H1 (cell line): ENCODE measurements around the gene DTX4. TPM values are rescaled to one million over a fixed set of nuclear protein-coding genes. Genes with fewer than 3 reads are reported as not detected.

Experiments
- CTCF ChIA-PET: fragments of 300-600 bp; sonication (Branson Sonifier 250); formaldehyde crosslinking; loops from one replicate; lab custom pipeline; 2021; ENCODE audit not compliant: partially characterized antibody; lab: Charles Lee
- POLR2A ChIA-PET: fragments of 300-600 bp; sonication (Branson Sonifier 250); formaldehyde crosslinking; loops from one replicate; lab custom pipeline; 2021; ENCODE audit warnings: inconsistent platforms; ENCODE audit not compliant: partially characterized antibody; lab: Charles Lee
- DNase-seq, 2 experiments: peaks; one replicate each; pipeline versions ENCODE4 v3.0.0 to v3.0.0-alpha.2; 2010 to 2022; ENCODE audit warnings: low spot score in 2 of 2, low read depth in 1 of 2, mixed read lengths in 1 of 2
- FAIRE-seq: peaks from 2 replicates; lab custom pipeline; 2011; peaks lifted over from hg19 to GRCh38; lab: Jason Lieb, UNC
- H2AFZ ChIP-seq: 2 replicates; pipeline ENCODE4 v1.8.1; 2012; ENCODE audit warnings: low read length, inconsistent platforms
- H2AK5ac ChIP-seq: 2 replicates; pipeline ENCODE4 v1.6.1; 2013; ENCODE audit warnings: low read depth, low read length
- H2BK120ac ChIP-seq: replicated peaks from 2 replicates; pipeline ENCODE3; 2013; ENCODE audit warnings: low read depth, low read length, inconsistent platforms
- H2BK12ac ChIP-seq: 2 replicates; pipeline ENCODE4 v1.6.1; 2013; ENCODE audit warnings: low read depth, low read length
- H2BK15ac ChIP-seq: 2 replicates; pipeline ENCODE4 v1.6.1; 2013; ENCODE audit warnings: low read length
- H2BK20ac ChIP-seq: 2 replicates; pipeline ENCODE4 v1.6.1; 2013; ENCODE audit warnings: low read length
- H2BK5ac ChIP-seq: 2 replicates; pipeline ENCODE4 v1.6.1; 2013; ENCODE audit warnings: low read depth, low read length
- H3K14ac ChIP-seq: 2 replicates; pipeline ENCODE4 v1.6.1; 2013; ENCODE audit warnings: inconsistent platforms; ENCODE audit not compliant: insufficient read length
- H3K18ac ChIP-seq: 2 replicates; pipeline ENCODE4 v1.6.1; 2013; ENCODE audit warnings: low read length; ENCODE audit errors: extremely low read depth
- H3K23ac ChIP-seq: 2 replicates; pipeline ENCODE4 v1.6.1; 2013; ENCODE audit warnings: inconsistent platforms; ENCODE audit not compliant: insufficient read length
- H3K23me2 ChIP-seq: 2 replicates; pipeline ENCODE4 v1.6.1; 2013; ENCODE audit warnings: low read depth, low read length
- H3K27ac ChIP-seq: 2 replicates; pipeline ENCODE4 v1.6.1; 2011; ENCODE audit warnings: low read depth, low read length, inconsistent platforms
- H3K27me3 ChIP-seq, 4 experiments: replicated peaks in 1 of 4; 1 replicate in 1 of 4; 2 replicates in 3 of 4; pipeline versions ENCODE4 v1.6.1 to v1.8.1; 2011 to 2013; ENCODE audit warnings: low read length in 3 of 4, mild to moderate bottlenecking in 3 of 4, inconsistent platforms in 2 of 4, mixed read lengths in 2 of 4, moderate library complexity in 1 of 4; ENCODE audit not compliant: control insufficient read depth in 3 of 4, insufficient read depth in 3 of 4; ENCODE audit errors: extremely low read depth in 1 of 4
- H3K36me3 ChIP-seq, 4 experiments: 2 replicates each; pipeline versions ENCODE4 v1.6.1 to v1.8.1; 2011 to 2013; ENCODE audit warnings: mild to moderate bottlenecking in 4 of 4, low read length in 3 of 4, moderate library complexity in 2 of 4, control low read depth in 1 of 4, inconsistent platforms in 1 of 4; ENCODE audit not compliant: insufficient read depth in 4 of 4, control insufficient read depth in 2 of 4
- H3K4ac ChIP-seq: replicated peaks from 2 replicates; pipeline ENCODE3; 2013; ENCODE audit warnings: low read length, low read depth, mixed read lengths, inconsistent platforms; ENCODE audit not compliant: insufficient read length
- H3K4me1 ChIP-seq, 4 experiments: replicated peaks in 1 of 4; 1 replicate in 1 of 4; 2 replicates in 3 of 4; pipeline versions ENCODE4 v1.6.1 to v1.8.1; 2011 to 2013; ENCODE audit warnings: low read length in 3 of 4, inconsistent platforms in 2 of 4, mixed read lengths in 1 of 4; ENCODE audit not compliant: insufficient read depth in 4 of 4, control insufficient read depth in 3 of 4
- H3K4me2 ChIP-seq, 2 experiments: 2 replicates each; pipeline versions ENCODE4 v1.6.1 to v1.8.1; 2011 to 2013; ENCODE audit warnings: low read depth in 2 of 2, low read length in 2 of 2, control low read depth in 1 of 2, inconsistent platforms in 1 of 2, mild to moderate bottlenecking in 1 of 2; ENCODE audit not compliant: insufficient read depth in 1 of 2
- H3K4me3 ChIP-seq, 4 experiments: fragments of 200-600, 300-600 bp in 1 of 4; sonication (generic), shearing (Covaris generic), sonication (Bioruptor Twin) in 1 of 4; 2 replicates each; pipeline versions ENCODE4 v1.5.1 to v1.8.1; 2011 to 2016; ENCODE audit warnings: low read length in 4 of 4, low read depth in 3 of 4, control low read depth in 2 of 4, inconsistent platforms in 2 of 4, mild to moderate bottlenecking in 2 of 4, mixed read lengths in 1 of 4, moderate library complexity in 1 of 4; ENCODE audit not compliant: insufficient read depth in 2 of 4; ENCODE audit errors: extremely low read depth in 1 of 4
- H3K56ac ChIP-seq: replicated peaks from 2 replicates; pipeline ENCODE3; 2013; ENCODE audit warnings: low read depth, mild to moderate bottlenecking, mixed read lengths, low read length, inconsistent platforms; ENCODE audit not compliant: insufficient read length
- H3K79me1 ChIP-seq: 2 replicates; pipeline ENCODE4 v1.6.1; 2013; ENCODE audit warnings: low read depth, low read length, control low read depth
- H3K79me2 ChIP-seq, 2 experiments: 2 replicates each; pipeline versions ENCODE4 v1.6.1 to v1.8.1; 2012 to 2013; ENCODE audit warnings: low read length in 2 of 2, mild to moderate bottlenecking in 2 of 2, inconsistent platforms in 1 of 2; ENCODE audit not compliant: insufficient read depth in 2 of 2, control insufficient read depth in 1 of 2
- H3K9ac ChIP-seq, 4 experiments: replicated peaks in 1 of 4; 1 replicate in 1 of 4; 2 replicates in 3 of 4; pipeline versions ENCODE4 v1.6.1 to v1.8.1; 2011 to 2013; ENCODE audit warnings: low read depth in 3 of 4, low read length in 3 of 4, control low read depth in 2 of 4, mild to moderate bottlenecking in 2 of 4, moderate library complexity in 2 of 4, inconsistent platforms in 1 of 4; ENCODE audit errors: extremely low read depth in 1 of 4
- H3K9me3 ChIP-seq, 2 experiments: 2 replicates each; pipeline versions ENCODE4 v1.6.1 to v1.8.1; 2012 to 2013; ENCODE audit warnings: mild to moderate bottlenecking in 2 of 2, moderate library complexity in 2 of 2, control low read depth in 1 of 2, inconsistent platforms in 1 of 2, low read depth in 1 of 2, low read length in 1 of 2, mixed read lengths in 1 of 2; ENCODE audit not compliant: insufficient read depth in 2 of 2
- H4K20me1 ChIP-seq, 2 experiments: replicated peaks in 1 of 2; 2 replicates each; pipeline versions ENCODE3 to v1.8.1; 2011 to 2013; ENCODE audit warnings: inconsistent platforms in 2 of 2, low read length in 2 of 2, mild to moderate bottlenecking in 1 of 2; ENCODE audit not compliant: insufficient read depth in 2 of 2, control insufficient read depth in 1 of 2
- H4K5ac ChIP-seq: 2 replicates; pipeline ENCODE4 v1.6.1; 2013; ENCODE audit warnings: low read length, low read depth, mixed read lengths, inconsistent platforms; ENCODE audit not compliant: insufficient read length
- H4K8ac ChIP-seq: 2 replicates; pipeline ENCODE4 v1.8.0; 2013; ENCODE audit warnings: mild to moderate bottlenecking, moderate library complexity, low read length, inconsistent platforms; ENCODE audit not compliant: insufficient read depth; ENCODE audit errors: extremely low read depth
- H4K91ac ChIP-seq: replicated peaks from 2 replicates; pipeline ENCODE3; 2013; ENCODE audit warnings: low read length, mixed read lengths, inconsistent platforms; ENCODE audit not compliant: insufficient read length
- CBX8 ChIP-seq: fragments of 300-800, 300-1000 bp; sonication (generic); IDR thresholded peaks from 2 replicates; pipeline ENCODE4 v1.7.1; 2016; ENCODE audit warnings: low read depth, low read length, borderline replicate concordance
- EZH2 ChIP-seq: fragments of 200-600 bp; sonication (generic); IDR thresholded peaks from 2 replicates; pipeline ENCODE4 v1.7.1; 2012; ENCODE audit warnings: low read depth, mild to moderate bottlenecking, moderate library complexity, low read length, inconsistent platforms; ENCODE audit not compliant: severe bottlenecking
- KDM1A ChIP-seq: fragments of 200-600, 300-600 bp; sonication (generic); IDR thresholded peaks from 2 replicates; pipeline ENCODE4 v1.7.1; 2016; ENCODE audit warnings: mild to moderate bottlenecking, low read length, borderline replicate concordance
- KDM5A ChIP-seq: fragments of 200-600 bp; IDR thresholded peaks from 2 replicates; pipeline ENCODE4 v1.7.1; 2012; ENCODE audit warnings: mild to moderate bottlenecking, low read length, inconsistent platforms, mixed read lengths
- PHF8 ChIP-seq: fragments of 200-600 bp; sonication (generic); conservative IDR thresholded peaks from 2 replicates; pipeline ENCODE4 v1.7.1; 2012; ENCODE audit warnings: low read depth, mild to moderate bottlenecking, inconsistent platforms, low read length, moderate library complexity
- POLR2AphosphoS5 ChIP-seq: IDR thresholded peaks from 2 replicates; pipeline ENCODE4 v1.6.1; 2011; ENCODE audit warnings: low read depth, low read length
- RXRA ChIP-seq: IDR thresholded peaks from 2 replicates; pipeline ENCODE4 v1.6.1; 2011; ENCODE audit warnings: low read depth, mild to moderate bottlenecking, low read length, moderate library complexity; ENCODE audit not compliant: insufficient read depth
- SP1 ChIP-seq: IDR thresholded peaks from 2 replicates; pipeline ENCODE4 v1.6.1; 2011; ENCODE audit warnings: low read depth, low read length
- TAF1 ChIP-seq: IDR thresholded peaks from 2 replicates; pipeline ENCODE4 v1.6.1; 2011; ENCODE audit warnings: mild to moderate bottlenecking, low read depth, low read length
- TEAD4 ChIP-seq: IDR thresholded peaks from 2 replicates; pipeline ENCODE4 v1.6.1; 2012; ENCODE audit warnings: low read depth, low read length, inconsistent platforms, mixed read lengths
- WGBS, 2 experiments: shearing (Covaris generic) in 1 of 2; methylation state at CpG; one replicate each; pipeline versions ENCODE4 v1.1.6 to v1.1.7; 2013 to 2015; ENCODE audit warnings: low lambda C conversion rate in 2 of 2, mixed read lengths in 2 of 2, inconsistent platforms in 1 of 2, low coverage in 1 of 2, missing lambda C conversion rate in 1 of 2; ENCODE audit not compliant: insufficient replicate concordance in 2 of 2, insufficient coverage in 1 of 2, insufficient read length in 1 of 2; ENCODE audit errors: extremely low coverage in 1 of 2, missing lambda C conversion rate in 1 of 2; 5-methylcytosine and 5-hydroxymethylcytosine counted together
- polyA plus RNA-seq, 7 experiments: library from polyadenylated mRNA; depleted of rRNA in 3 of 7; stranded (reverse) in 5 of 7; unstranded in 2 of 7; fragments of >200 nt in 5 of 7; fragments of 200-250 nt in 2 of 7; gene quantifications; 1 replicate in 5 of 7; 2 replicates in 1 of 7; 4 replicates in 1 of 7; pipeline versions ENCODE4 v1.2.1 to v1.2.3, GENCODE V29; 2011 to 2013; ENCODE audit warnings: missing spikeins in 2 of 7, mixed read lengths in 2 of 7
- total RNA-seq: library from RNA; stranded (reverse); fragmentation: NEBNext Ultra II Directional; extraction: Animal tissue kit (Norgen Biotek cat#: 25700); gene quantifications from 2 replicates; pipeline ENCODE4 v1.2.1, GENCODE V29; 2021
- TF ChIP-seq, protein P1 (sequence below), 3 experiments: IDR thresholded peaks; 1 replicate in 2 of 3; 2 replicates in 1 of 3; pipeline versions ENCODE4 v1.5.1 to v1.6.1; 2011; ENCODE audit warnings: low read length in 3 of 3, mild to moderate bottlenecking in 3 of 3, inconsistent platforms in 2 of 3, low read depth in 1 of 3, moderate library complexity in 1 of 3; ENCODE audit not compliant: insufficient read depth in 1 of 3; ENCODE audit errors: control extremely low read depth in 1 of 3

The DTX4 gene
- total and polyA plus RNA-seq, 2 of the 8 experiments (the other 6 are each of a cell fraction or from before 2014, with no cell fraction given), result 5.1 to 18.8 TPM

DNA sequence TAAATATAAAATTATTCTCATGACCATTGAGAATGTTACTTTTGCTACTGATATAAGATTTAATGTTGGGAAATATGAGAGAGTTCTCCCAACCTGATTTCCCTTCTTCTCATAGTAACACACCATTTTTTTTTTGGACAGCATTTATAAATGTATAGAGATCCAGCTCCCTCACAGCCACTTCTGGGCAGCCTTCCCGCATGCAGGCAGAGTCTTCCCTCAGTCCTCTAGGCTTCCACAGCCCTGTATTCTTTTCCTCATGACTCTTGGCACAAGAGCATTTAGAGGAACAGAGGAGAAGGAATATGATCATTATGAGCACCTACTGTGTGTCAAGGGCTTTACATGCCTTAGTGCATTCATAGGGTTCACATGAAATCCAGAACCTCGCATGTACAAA lies 9.0 kb downstream of the DTX4 start:
- Histone ChIP-seq H3K27me3 (no peaks in the 10 kb centered on the region), H3K4me3 (no peak overlapping the region), H2BK20ac (no peak overlapping the region), H2BK12ac (no peak overlapping the region), H3K23me2 (no peaks in the 10 kb centered on the region), H3K27ac (no peak overlapping the region), H3K4me2 (no peak overlapping the region), H4K5ac (no peak overlapping the region), H4K8ac (no peak overlapping the region), H2AFZ (no peak overlapping the region), H2BK15ac (no peak overlapping the region), H2BK5ac (no peak overlapping the region), H4K91ac (no peak overlapping the region), H3K56ac (no peak overlapping the region), H3K14ac (no peak overlapping the region), H4K20me1 (peaks cover 0 to 3% of the 10 kb centered on the region in 2 experiments), H2BK120ac (no peak overlapping the region), H3K36me3 (peaks cover 0 to 11% (median 2%) of the 10 kb centered on the region in 4 experiments; a peak in 3 of 8 replicates), H3K18ac (no peak overlapping the region), H3K9ac (no peak overlapping the region), H3K4me1 (peaks cover 0 to 14% (median 6%) of the 10 kb centered on the region in 4 experiments; a peak in 3 of 7 replicates), H3K79me1 (peaks cover 6% of the 10 kb centered on the region; the same call in 1 of the 2 replicates), H2AK5ac (no peak overlapping the region), H3K79me2 (peaks cover 0 to 9% of the 10 kb centered on the region in 2 experiments; a peak in 2 of 4 replicates), H3K23ac (no peak overlapping the region), H3K9me3 (no peaks in the 10 kb centered on the region), H3K4ac (no peak overlapping the region)
- CTCF ChIA-PET, result interaction anchor here (0.6 to 9.5 kb wide), 10 partner anchors 9 to 1443 kb away, joined by 3 to 201 read pairs (median 4); partner anchors contain the start of gene DTX4
- TF ChIP-seq CBX8 (no peak), RXRA (no peak), POLR2AphosphoS5 (no peak), EZH2 (no peak), TAF1 (no peak), TEAD4 (no peak), PHF8 (no peak), KDM5A (no peak), SP1 (no peak), KDM1A (no peak)
- TF ChIP-seq, protein P1, sequence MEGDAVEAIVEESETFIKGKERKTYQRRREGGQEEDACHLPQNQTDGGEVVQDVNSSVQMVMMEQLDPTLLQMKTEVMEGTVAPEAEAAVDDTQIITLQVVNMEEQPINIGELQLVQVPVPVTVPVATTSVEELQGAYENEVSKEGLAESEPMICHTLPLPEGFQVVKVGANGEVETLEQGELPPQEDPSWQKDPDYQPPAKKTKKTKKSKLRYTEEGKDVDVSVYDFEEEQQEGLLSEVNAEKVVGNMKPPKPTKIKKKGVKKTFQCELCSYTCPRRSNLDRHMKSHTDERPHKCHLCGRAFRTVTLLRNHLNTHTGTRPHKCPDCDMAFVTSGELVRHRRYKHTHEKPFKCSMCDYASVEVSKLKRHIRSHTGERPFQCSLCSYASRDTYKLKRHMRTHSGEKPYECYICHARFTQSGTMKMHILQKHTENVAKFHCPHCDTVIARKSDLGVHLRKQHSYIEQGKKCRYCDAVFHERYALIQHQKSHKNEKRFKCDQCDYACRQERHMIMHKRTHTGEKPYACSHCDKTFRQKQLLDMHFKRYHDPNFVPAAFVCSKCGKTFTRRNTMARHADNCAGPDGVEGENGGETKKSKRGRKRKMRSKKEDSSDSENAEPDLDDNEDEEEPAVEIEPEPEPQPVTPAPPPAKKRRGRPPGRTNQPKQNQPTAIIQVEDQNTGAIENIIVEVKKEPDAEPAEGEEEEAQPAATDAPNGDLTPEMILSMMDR (IDR thresholded peaks at IDR 0.05; ENCODE audit: control extremely low read depth in 1 of 3, insufficient read depth in 1 of 3, low read depth in 1 of 3, low read length in 3 of 3), result no peak
- 79% methylated on average over 2 of the region's 2 CpGs; no CpG with 5 or more reads in 1 of the 2 experiments for WGBS, 2 experiments
- DNase-seq, result no peak
- FAIRE-seq, result no peak
- POLR2A ChIA-PET, result interaction anchor here (1.0 to 9.4 kb wide), 2 partner anchors 8 to 11 kb away, joined by 3 to 79 read pairs; partner anchors contain the start of gene DTX4
